PFSK-1 (cell line): ENCODE results near the gene QKI.

Source experiments
- FOXP2 ChIP-seq: optimal IDR thresholded peaks from 2 replicates; pipeline ENCODE3; 2011; ENCODE audit warnings: borderline replicate concordance, control low read depth, inconsistent platforms; ENCODE audit not compliant: insufficient read depth; ENCODE audit errors: extremely low read length, extremely low read depth
- POLR2AphosphoS5 ChIP-seq: IDR thresholded peaks from 2 replicates; pipeline ENCODE4 v1.6.1; 2012; ENCODE audit warnings: low read depth, mild to moderate bottlenecking, control low read depth, low read length, moderate library complexity
- SIN3A ChIP-seq: IDR thresholded peaks from 2 replicates; pipeline ENCODE4 v1.6.1; 2012; ENCODE audit warnings: mild to moderate bottlenecking, low read length, moderate library complexity, borderline replicate concordance; ENCODE audit not compliant: insufficient read depth
- TAF1 ChIP-seq: IDR thresholded peaks from 2 replicates; pipeline ENCODE4 v1.6.1; 2012; ENCODE audit warnings: low read length, control low read depth, borderline replicate concordance; ENCODE audit not compliant: insufficient read depth
- TF ChIP-seq, protein P1 (sequence below), 2 experiments: IDR thresholded peaks; 2 replicates each; pipeline versions ENCODE4 v1.6.1 to v1.8.0; 2011 to 2012; ENCODE audit warnings: low read depth in 2 of 2, low read length in 2 of 2, control low read depth in 1 of 2, inconsistent platforms in 1 of 2, mild to moderate bottlenecking in 1 of 2, moderate library complexity in 1 of 2; ENCODE audit not compliant: insufficient read depth in 1 of 2

- TF ChIP-seq TAF1 (no peak), FOXP2 (no peak), POLR2AphosphoS5 (no peak), SIN3A (no peak)
- TF ChIP-seq, protein P1, sequence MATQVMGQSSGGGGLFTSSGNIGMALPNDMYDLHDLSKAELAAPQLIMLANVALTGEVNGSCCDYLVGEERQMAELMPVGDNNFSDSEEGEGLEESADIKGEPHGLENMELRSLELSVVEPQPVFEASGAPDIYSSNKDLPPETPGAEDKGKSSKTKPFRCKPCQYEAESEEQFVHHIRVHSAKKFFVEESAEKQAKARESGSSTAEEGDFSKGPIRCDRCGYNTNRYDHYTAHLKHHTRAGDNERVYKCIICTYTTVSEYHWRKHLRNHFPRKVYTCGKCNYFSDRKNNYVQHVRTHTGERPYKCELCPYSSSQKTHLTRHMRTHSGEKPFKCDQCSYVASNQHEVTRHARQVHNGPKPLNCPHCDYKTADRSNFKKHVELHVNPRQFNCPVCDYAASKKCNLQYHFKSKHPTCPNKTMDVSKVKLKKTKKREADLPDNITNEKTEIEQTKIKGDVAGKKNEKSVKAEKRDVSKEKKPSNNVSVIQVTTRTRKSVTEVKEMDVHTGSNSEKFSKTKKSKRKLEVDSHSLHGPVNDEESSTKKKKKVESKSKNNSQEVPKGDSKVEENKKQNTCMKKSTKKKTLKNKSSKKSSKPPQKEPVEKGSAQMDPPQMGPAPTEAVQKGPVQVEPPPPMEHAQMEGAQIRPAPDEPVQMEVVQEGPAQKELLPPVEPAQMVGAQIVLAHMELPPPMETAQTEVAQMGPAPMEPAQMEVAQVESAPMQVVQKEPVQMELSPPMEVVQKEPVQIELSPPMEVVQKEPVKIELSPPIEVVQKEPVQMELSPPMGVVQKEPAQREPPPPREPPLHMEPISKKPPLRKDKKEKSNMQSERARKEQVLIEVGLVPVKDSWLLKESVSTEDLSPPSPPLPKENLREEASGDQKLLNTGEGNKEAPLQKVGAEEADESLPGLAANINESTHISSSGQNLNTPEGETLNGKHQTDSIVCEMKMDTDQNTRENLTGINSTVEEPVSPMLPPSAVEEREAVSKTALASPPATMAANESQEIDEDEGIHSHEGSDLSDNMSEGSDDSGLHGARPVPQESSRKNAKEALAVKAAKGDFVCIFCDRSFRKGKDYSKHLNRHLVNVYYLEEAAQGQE (IDR thresholded peaks at IDR 0.05; ENCODE audit: insufficient read depth in 1 of 2, low read depth in 2 of 2, low read length in 2 of 2): no peak
Measured at GRCh38 chr6:163627274-163628062, 212.9 kb downstream of the QKI start.
